Calu3 (cell line): ENCODE data around the gene JADE2. TPM values are rescaled to one million over a fixed set of nuclear protein-coding genes. Genes with fewer than 3 reads are reported as not detected.

Source experiments
- BruUV-seq: library from RNA; stranded (reverse); fragments of 400-500 nt; replicated peaks from 2 replicates; lab custom pipeline; 2021; lab: Mats Ljungman, UMichigan
- CTCF ChIA-PET: fragments of 300-600 bp; sonication (Branson Sonifier 250); formaldehyde crosslinking; loops from one replicate; lab custom pipeline; 2022; ENCODE audit warnings: antibody characterized with exemption; lab: Charles Lee
- DNase-seq: peaks from one replicate; pipeline ENCODE4 v3.0.0; 2022
- H3K27ac Mint-ChIP-seq: one replicate; pipeline ENCODE4 v1.8.0; 2022; ENCODE audit warnings: mixed read lengths; ENCODE audit not compliant: unreplicated experiment
- H3K27me3 Mint-ChIP-seq: one replicate; pipeline ENCODE4 v1.8.0; 2022; ENCODE audit warnings: mixed read lengths; ENCODE audit not compliant: unreplicated experiment
- H3K36me3 Mint-ChIP-seq: one replicate; pipeline ENCODE4 v1.8.0; 2022; ENCODE audit warnings: mild to moderate bottlenecking, moderate library complexity, mixed read lengths; ENCODE audit not compliant: insufficient read depth, unreplicated experiment
- H3K4me1 Mint-ChIP-seq: one replicate; pipeline ENCODE4 v1.8.0; 2022; ENCODE audit warnings: mild to moderate bottlenecking, low read depth, mixed read lengths; ENCODE audit not compliant: unreplicated experiment
- H3K4me3 Mint-ChIP-seq: one replicate; pipeline ENCODE4 v1.8.0; 2022; ENCODE audit warnings: mild to moderate bottlenecking, low read depth, moderate library complexity, mixed read lengths; ENCODE audit not compliant: unreplicated experiment
- H3K9me3 Mint-ChIP-seq: one replicate; pipeline ENCODE4 v1.8.0; 2022; ENCODE audit warnings: low read depth, mixed read lengths; ENCODE audit not compliant: unreplicated experiment
- intact Hi-C: fragments of 100-400 bp; cut with micrococcal nuclease; formaldehyde crosslinking; loops from one replicate; pipeline ENCODE4 v1.10.0; 2022; ENCODE audit not compliant: unreplicated experiment
- total RNA-seq: library from RNA; stranded (reverse); gene quantifications from 2 replicates; pipeline ENCODE4 v1.2.3, GENCODE V29; 2022
- TF ChIP-seq, protein P1 (sequence below): fragments of 200-600 bp; IDR thresholded peaks from one replicate; pipeline ENCODE4 v1.8.0; 2022; ENCODE audit warnings: antibody characterized with exemption; ENCODE audit not compliant: unreplicated experiment

The JADE2 gene
- total RNA-seq, 1 experiment from 2014 or later = 93.4 TPM

DNA sequence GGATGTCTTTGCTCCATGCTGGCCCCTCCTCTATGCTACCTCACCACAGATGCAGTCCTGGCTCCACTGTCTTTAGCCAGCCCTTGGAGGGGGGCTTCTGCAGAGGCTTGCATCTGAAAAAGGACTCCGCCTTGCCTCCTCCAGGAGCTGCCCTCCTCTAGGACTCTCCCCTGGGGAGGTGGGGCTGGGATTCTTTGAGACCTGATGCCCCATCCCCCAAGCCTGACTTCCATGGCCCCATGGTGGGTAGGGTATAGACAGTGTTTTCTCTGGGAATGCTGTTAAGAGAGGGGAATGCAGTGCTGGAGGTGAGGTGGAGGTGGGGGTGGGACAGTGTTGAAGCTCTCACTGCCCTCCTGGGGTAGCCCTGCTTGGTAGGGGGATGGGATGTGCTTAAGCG is 14.3 kb downstream of the JADE2 start:
- H3K27ac Mint-ChIP-seq = no peak overlapping the region
- no peak for DNase-seq
- BruUV-seq = no TSS peak
- CTCF ChIA-PET = no interaction called here
- peaks cover 51% of the 10 kb centered on the region for H3K36me3 Mint-ChIP-seq
- intact Hi-C loops = no loop called here
- no peaks in the 10 kb centered on the region for H3K27me3 Mint-ChIP-seq
- H3K4me1 Mint-ChIP-seq = no peaks in the 10 kb centered on the region
- TF ChIP-seq, protein P1, sequence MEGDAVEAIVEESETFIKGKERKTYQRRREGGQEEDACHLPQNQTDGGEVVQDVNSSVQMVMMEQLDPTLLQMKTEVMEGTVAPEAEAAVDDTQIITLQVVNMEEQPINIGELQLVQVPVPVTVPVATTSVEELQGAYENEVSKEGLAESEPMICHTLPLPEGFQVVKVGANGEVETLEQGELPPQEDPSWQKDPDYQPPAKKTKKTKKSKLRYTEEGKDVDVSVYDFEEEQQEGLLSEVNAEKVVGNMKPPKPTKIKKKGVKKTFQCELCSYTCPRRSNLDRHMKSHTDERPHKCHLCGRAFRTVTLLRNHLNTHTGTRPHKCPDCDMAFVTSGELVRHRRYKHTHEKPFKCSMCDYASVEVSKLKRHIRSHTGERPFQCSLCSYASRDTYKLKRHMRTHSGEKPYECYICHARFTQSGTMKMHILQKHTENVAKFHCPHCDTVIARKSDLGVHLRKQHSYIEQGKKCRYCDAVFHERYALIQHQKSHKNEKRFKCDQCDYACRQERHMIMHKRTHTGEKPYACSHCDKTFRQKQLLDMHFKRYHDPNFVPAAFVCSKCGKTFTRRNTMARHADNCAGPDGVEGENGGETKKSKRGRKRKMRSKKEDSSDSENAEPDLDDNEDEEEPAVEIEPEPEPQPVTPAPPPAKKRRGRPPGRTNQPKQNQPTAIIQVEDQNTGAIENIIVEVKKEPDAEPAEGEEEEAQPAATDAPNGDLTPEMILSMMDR = no peak
- H3K9me3 Mint-ChIP-seq = no peaks in the 10 kb centered on the region
- H3K4me3 Mint-ChIP-seq = no peak overlapping the region

DNA sequence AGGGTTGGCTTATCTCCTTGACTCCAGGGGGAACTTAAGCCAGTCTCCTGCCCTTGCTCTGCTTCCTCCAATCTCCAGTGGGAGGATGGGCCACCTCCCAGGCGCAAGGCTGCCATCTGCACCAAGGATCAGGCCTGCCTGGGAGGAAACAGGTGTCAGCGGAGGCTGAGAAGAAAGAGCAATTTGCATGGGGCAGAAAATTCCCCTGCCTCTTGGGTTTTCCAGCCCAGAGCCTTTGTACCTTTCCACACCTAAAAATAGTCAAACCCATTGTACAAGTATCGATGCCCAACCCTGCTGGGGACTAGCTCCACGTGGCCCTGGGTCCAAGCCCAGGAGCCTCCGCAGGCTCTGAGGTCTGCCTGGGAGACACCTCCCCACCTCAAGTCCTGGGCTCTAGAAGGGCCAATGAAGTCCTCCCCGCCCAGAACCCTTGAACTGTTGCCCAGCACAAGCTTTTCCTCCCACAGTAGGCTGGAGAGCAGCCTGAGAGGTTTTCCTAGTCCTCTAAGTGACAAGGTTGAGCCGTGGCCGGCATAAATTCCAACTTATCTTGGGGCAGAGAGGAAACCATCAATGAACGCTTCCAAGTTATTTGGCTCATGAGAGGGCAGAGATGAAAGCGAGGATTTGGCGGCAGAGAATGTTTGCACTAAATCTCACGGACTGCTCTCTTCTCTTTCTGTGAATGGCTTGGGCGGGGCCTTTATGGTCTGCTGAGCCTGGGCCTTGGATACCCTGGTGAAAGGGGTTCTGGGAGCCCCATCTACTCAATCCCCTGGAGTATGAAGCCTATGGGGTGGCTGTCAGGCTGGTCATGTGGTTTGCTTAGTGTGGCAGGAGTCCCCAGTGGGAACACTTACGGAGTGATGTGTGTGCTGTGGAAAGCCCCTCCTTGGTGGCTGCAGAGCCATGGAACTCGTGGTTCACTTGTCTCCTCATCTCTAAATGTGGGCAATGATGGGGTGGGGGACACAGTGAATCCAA is 15.6 kb downstream of the JADE2 start:
- BruUV-seq = no TSS peak
- TF ChIP-seq, protein P1 = no peak
- no peaks in the 10 kb centered on the region for H3K4me1 Mint-ChIP-seq
- no peak overlapping the region for H3K27ac Mint-ChIP-seq
- intact Hi-C loops = no loop called here
- CTCF ChIA-PET = interaction anchor here (0.9 kb wide), 1 partner anchor 130 kb away, joined by 3 read pairs; the partner anchor contains the start of gene CDKN2AIPNL
- peaks cover 56% of the 10 kb centered on the region for H3K36me3 Mint-ChIP-seq
- DNase-seq = no peak
- no peak overlapping the region for H3K4me3 Mint-ChIP-seq
- H3K9me3 Mint-ChIP-seq = no peaks in the 10 kb centered on the region
- H3K27me3 Mint-ChIP-seq = no peaks in the 10 kb centered on the region

DNA sequence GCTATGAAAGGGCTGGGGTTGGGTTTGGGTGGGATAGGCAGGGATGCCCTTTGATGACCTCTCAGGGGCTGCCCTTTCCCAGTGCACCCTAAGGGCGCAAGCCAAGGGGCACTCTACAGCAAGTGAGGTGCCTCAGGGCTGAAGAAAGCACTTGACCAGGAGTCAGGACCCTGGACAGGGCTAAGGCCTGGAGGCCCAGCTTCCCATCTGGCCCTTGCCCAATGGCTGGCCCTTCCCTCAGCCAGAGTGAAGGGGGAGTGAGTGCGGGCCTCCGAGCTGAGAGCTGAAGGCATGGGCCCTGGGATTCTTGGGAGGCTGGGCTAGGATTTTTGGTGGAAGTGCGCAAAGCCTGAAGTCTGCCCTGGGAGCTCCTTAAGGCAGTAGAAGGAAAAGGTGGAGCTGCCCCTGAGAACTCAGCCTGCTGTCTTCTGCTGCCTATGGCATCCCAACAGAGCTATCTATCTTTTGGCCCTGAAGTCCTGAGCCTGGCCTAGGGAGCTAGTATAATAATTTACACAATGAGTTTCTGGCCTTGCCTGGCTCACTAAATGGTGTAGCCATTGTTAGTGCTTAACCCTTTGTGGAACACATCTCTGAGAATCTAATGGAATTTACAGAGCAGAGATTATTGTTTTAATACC is 16.4 kb downstream of the JADE2 start:
- TF ChIP-seq, protein P1 = no peak
- intact Hi-C loops = no loop called here
- no peaks in the 10 kb centered on the region for H3K4me1 Mint-ChIP-seq
- no peak overlapping the region for H3K27ac Mint-ChIP-seq
- H3K27me3 Mint-ChIP-seq = no peaks in the 10 kb centered on the region
- no peak overlapping the region for H3K4me3 Mint-ChIP-seq
- no peaks in the 10 kb centered on the region for H3K9me3 Mint-ChIP-seq
- DNase-seq = peak; percentile 31
- peaks cover 49% of the 10 kb centered on the region for H3K36me3 Mint-ChIP-seq
- BruUV-seq = no TSS peak
- CTCF ChIA-PET = interaction anchor here (0.8 kb wide), 1 partner anchor 11 kb away, joined by 4 read pairs; no protein-coding TSS in a partner anchor

DNA sequence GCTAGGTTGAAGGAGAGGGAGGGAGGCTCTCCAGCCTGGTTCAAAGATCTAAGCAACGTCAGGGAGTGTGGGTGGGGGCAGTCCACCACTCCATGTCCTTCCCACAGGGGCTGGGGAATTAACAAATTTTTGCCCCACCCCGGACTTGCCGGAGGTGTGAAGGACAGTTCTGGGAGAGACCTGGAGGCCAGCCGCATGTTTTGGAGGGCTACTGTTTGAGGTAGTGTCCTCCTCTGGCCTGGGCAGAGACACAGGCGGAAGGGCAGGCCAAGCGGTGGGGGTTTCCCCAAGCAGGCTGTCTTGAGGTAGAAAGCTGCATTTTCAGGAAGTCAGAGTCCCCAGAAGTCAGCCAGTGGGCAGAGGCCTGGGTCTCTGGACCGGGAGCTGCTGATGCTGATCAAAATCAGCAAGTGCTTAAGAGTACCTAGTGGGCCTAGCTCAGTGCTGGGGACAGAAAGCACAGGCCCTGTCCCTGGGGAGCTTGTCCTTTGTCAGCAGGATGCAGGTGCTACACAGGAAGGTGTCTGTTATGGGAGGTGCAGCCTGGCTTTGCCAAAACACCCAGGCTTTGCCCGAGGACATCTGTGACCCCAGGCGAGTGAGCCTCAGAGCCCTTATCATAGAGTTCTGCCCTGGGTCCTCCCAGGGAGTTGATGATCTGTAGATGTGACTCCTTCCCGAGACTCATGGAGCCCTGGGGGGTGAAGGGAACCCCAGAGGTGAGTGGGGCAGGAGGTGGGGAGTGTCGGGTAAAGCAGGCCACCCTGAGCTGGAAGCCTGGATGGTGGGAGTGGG is 18.5 kb downstream of the JADE2 start:
- no peak for DNase-seq
- H3K9me3 Mint-ChIP-seq = no peaks in the 10 kb centered on the region
- H3K4me1 Mint-ChIP-seq = no peaks in the 10 kb centered on the region
- TF ChIP-seq, protein P1 = no peak
- intact Hi-C loops = no loop called here
- CTCF ChIA-PET = interaction anchor here (0.6 kb wide), 1 partner anchor 139 kb away, joined by 5 read pairs; no protein-coding TSS in a partner anchor
- H3K4me3 Mint-ChIP-seq = no peak overlapping the region
- H3K27ac Mint-ChIP-seq = no peak overlapping the region
- peaks cover 34% of the 10 kb centered on the region for H3K36me3 Mint-ChIP-seq
- no TSS peak for BruUV-seq
- no peaks in the 10 kb centered on the region for H3K27me3 Mint-ChIP-seq
